GM12878 (cell line): ENCODE data around the gene FARS2.

Experiments used
- BHLHE40 ChIP-seq, 2 experiments: fragments of 450-650 bp in 1 of 2; IDR thresholded peaks; 2 replicates each; pipeline ENCODE4 v1.6.1; 2011 to 2017; ENCODE audit warnings: low read depth in 2 of 2, borderline replicate concordance in 1 of 2, improper control_type of control experiment in 1 of 2, low read length in 1 of 2, mild to moderate bottlenecking in 1 of 2
- CHD4 ChIP-seq: fragments of 200-600 bp; sonication (generic); IDR thresholded peaks from 2 replicates; pipeline ENCODE4 v1.6.1; 2016; ENCODE audit warnings: mild to moderate bottlenecking
- CREB1 ChIP-seq: IDR thresholded peaks from 2 replicates; pipeline ENCODE4 v1.6.1; 2012; ENCODE audit warnings: low read depth, mild to moderate bottlenecking, inconsistent platforms
- EZH2 ChIP-seq: IDR thresholded peaks from 2 replicates; pipeline ENCODE4 v1.6.1; 2012; ENCODE audit warnings: low read depth, mild to moderate bottlenecking, control low read depth, inconsistent platforms, low read length, borderline replicate concordance; ENCODE audit not compliant: control insufficient read depth
- HDAC6 ChIP-seq: fragments of 200-600 bp; sonication (generic); IDR thresholded peaks from one replicate; pipeline ENCODE4 v1.8.0; 2017; ENCODE audit warnings: antibody characterized with exemption; ENCODE audit not compliant: unreplicated experiment
- LARP7 ChIP-seq: fragments of 450-650 bp; IDR thresholded peaks from 2 replicates; pipeline ENCODE4 v1.6.1; 2017; ENCODE audit warnings: mild to moderate bottlenecking
- MAX ChIP-seq: IDR thresholded peaks from 2 replicates; pipeline ENCODE4 v1.6.1; 2012; ENCODE audit warnings: low read depth, low read length, improper control_type of control experiment
- NRF1 ChIP-seq: conservative IDR thresholded peaks from 2 replicates; pipeline ENCODE4 v1.6.1; 2011; ENCODE audit warnings: mild to moderate bottlenecking, low read depth, low read length, improper control_type of control experiment
- POLR2A ChIP-seq: IDR thresholded peaks from 2 replicates; pipeline ENCODE4 v1.6.1; 2011; ENCODE audit warnings: low read depth, mild to moderate bottlenecking, low read length
- POLR2AphosphoS5 ChIP-seq: IDR thresholded peaks from 2 replicates; pipeline ENCODE4 v1.6.1; 2011; ENCODE audit warnings: mild to moderate bottlenecking, low read length, inconsistent platforms
- SMC3 ChIP-seq: IDR thresholded peaks from 2 replicates; pipeline ENCODE4 v1.6.1; 2011; ENCODE audit warnings: low read length, improper control_type of control experiment, borderline replicate concordance
- USF2 ChIP-seq: IDR thresholded peaks from 2 replicates; pipeline ENCODE4 v1.6.1; 2011; ENCODE audit warnings: low read depth, low read length, improper control_type of control experiment, borderline replicate concordance
- TF ChIP-seq, protein P1 (sequence below), 3 experiments: IDR thresholded peaks in 2 of 3; conservative IDR thresholded peaks in 1 of 3; 2 replicates each; pipeline ENCODE4 v1.5.1; 2011; ENCODE audit warnings: low read depth in 3 of 3, low read length in 3 of 3, mild to moderate bottlenecking in 3 of 3, control low read depth in 2 of 3, moderate library complexity in 2 of 3, inconsistent platforms in 1 of 3, mixed read lengths in 1 of 3; ENCODE audit not compliant: control insufficient read depth in 2 of 3, insufficient read depth in 1 of 3; ENCODE audit errors: extremely low read depth in 1 of 3

DNA sequence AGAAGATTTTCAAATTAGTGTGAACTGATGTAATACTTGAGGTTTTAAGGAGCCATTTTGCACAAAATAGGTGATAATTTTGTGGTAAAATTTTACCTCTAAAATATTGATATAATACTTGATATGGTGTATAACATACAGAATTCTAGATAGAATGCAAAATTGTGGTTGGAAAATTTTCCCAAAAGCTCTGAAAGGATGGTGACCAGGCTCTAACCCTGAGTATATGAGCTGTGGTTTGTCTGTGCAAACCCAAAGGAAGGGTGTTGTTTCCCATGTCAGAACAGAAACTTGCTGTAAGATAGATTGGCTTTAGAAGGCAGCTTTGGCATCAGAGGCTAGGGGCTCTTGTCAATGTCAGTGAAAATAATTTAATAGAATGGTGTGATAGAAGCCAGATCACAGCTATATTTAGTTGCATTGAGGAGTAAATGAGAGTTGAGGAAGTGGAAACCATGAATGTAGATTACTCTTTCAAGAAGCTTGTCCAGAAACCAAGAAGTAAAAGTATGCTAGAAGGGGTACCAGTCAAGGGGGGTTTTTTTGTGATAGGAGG, 257.7 kb downstream of the FARS2 start:
- no peak for TF ChIP-seq MAX
- no peak for TF ChIP-seq BHLHE40 (IDR thresholded peaks at IDR 0.05; ENCODE audit: borderline replicate concordance in 1 of 2, low read depth in 2 of 2, low read length in 1 of 2)
- TF ChIP-seq, protein P1, sequence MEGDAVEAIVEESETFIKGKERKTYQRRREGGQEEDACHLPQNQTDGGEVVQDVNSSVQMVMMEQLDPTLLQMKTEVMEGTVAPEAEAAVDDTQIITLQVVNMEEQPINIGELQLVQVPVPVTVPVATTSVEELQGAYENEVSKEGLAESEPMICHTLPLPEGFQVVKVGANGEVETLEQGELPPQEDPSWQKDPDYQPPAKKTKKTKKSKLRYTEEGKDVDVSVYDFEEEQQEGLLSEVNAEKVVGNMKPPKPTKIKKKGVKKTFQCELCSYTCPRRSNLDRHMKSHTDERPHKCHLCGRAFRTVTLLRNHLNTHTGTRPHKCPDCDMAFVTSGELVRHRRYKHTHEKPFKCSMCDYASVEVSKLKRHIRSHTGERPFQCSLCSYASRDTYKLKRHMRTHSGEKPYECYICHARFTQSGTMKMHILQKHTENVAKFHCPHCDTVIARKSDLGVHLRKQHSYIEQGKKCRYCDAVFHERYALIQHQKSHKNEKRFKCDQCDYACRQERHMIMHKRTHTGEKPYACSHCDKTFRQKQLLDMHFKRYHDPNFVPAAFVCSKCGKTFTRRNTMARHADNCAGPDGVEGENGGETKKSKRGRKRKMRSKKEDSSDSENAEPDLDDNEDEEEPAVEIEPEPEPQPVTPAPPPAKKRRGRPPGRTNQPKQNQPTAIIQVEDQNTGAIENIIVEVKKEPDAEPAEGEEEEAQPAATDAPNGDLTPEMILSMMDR (IDR thresholded peaks at IDR 0.05 in 2 of 3, conservative IDR thresholded peaks at IDR 0.05 in 1 of 3; ENCODE audit: control insufficient read depth in 2 of 3, extremely low read depth in 1 of 3, insufficient read depth in 1 of 3, low read depth in 3 of 3, low read length in 3 of 3), result no peak
- no peak for TF ChIP-seq POLR2AphosphoS5
- TF ChIP-seq SMC3, result no peak
- TF ChIP-seq NRF1, result no peak
- TF ChIP-seq LARP7, result no peak
- no peak for TF ChIP-seq USF2
- TF ChIP-seq CHD4, result no peak
- TF ChIP-seq HDAC6, result no peak
- no peak for TF ChIP-seq POLR2A
- TF ChIP-seq CREB1, result no peak
- TF ChIP-seq EZH2, result no peak
